ENCODE results near the gene ATP6V1C2. TPM values are rescaled to one million over a fixed set of nuclear protein-coding genes. Genes with fewer than 3 reads are reported as not detected.
"Not testable (repeated sequence)": the region's sequence is repeated elsewhere in the genome, so short reads cannot be mapped to it uniquely, and the experiment has no call there.

The ATP6V1C2 gene
- total and polyA plus RNA-seq, 3 donors from 2014 or later, result 3.6 to 6.2 (median 5.9) TPM

DNA sequence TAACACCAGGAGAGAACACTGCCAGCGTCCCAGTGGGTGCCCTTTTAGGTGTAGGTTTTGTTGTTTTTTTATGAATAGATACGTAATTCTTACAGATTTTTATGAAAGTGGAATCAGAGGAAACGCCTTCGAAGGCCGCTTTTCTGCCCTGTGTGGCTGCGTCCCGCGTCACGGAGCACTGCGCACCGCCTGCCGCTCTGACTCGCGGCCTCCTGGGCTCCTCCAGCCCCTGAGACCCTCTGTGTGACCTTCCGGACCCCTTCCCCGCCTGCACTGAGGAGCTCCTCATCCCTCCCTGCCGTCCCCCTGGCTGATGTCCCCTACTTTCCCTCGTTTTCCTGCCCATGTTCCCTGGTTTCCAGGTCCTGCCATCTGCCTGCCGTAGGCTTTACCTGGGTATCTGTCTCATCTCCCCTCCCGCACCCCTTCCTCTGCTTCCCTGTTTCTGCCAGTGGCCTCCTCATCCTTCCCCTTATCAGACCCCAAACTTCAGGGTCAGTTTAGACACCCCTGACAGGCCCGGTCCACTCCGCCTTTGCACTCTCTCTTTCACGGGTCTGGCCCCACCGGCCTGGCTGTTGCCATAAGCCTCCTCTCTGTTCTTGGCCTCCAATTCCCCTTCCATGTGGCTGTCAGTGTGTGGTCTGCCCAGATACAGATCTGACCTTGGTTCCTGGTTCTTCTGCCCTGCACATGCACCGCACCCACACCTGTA lies 58.5 kb downstream of the ATP6V1C2 start:
- H3K4me1 ChIP-seq, result peaks cover 2% of the 10 kb centered on the region
- H3K36me3 ChIP-seq (ENCODE audit: low read depth, missing control alignments), result no peaks in the 10 kb centered on the region
- WGBS, 2 donors, result 89 to 97% methylated on average over 25 of the region's 25 CpGs
- H3K27ac ChIP-seq, result no peak overlapping the region
- peak; percentile 4 for DNase-seq
- H3K9me3 ChIP-seq, result no peaks in the 10 kb centered on the region
- intact Hi-C loops (cut with DNase I; ENCODE audit: low total_unique reads), result no loop called here
- no peak overlapping the region for H3K4me3 ChIP-seq
- TF ChIP-seq, protein P1, sequence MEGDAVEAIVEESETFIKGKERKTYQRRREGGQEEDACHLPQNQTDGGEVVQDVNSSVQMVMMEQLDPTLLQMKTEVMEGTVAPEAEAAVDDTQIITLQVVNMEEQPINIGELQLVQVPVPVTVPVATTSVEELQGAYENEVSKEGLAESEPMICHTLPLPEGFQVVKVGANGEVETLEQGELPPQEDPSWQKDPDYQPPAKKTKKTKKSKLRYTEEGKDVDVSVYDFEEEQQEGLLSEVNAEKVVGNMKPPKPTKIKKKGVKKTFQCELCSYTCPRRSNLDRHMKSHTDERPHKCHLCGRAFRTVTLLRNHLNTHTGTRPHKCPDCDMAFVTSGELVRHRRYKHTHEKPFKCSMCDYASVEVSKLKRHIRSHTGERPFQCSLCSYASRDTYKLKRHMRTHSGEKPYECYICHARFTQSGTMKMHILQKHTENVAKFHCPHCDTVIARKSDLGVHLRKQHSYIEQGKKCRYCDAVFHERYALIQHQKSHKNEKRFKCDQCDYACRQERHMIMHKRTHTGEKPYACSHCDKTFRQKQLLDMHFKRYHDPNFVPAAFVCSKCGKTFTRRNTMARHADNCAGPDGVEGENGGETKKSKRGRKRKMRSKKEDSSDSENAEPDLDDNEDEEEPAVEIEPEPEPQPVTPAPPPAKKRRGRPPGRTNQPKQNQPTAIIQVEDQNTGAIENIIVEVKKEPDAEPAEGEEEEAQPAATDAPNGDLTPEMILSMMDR (IDR thresholded peaks at IDR 0.05), result no peak
- TF ChIP-seq POLR2A (IDR thresholded peaks at IDR 0.05), result no peak
- no peaks in the 10 kb centered on the region for H3K27me3 ChIP-seq

DNA sequence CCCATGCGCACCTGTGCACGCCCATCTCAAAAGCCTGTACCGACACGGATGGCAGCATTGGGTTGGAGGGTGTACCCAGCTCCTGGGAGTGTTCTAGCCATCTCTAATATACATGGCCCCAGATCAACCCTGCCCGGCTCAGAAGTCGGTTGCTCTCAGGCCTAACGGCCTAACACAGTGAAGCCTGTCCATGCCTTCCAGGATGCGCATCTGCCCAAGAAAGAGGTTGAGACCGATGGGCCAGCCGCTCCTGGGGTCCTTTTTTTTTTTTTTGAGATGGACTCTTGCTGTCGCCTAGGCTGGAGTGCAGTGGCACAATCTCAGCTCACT lies 59.0 kb downstream of the ATP6V1C2 start:
- no peak for TF ChIP-seq POLR2A (IDR thresholded peaks at IDR 0.05)
- 95 to 96% methylated on average over 11 of the region's 11 CpGs for WGBS, 2 donors
- Histone ChIP-seq H3K27me3 (no peaks in the 10 kb centered on the region), H3K4me3 (no peak overlapping the region), H3K36me3 (ENCODE audit: low read depth, missing control alignments) (no peaks in the 10 kb centered on the region), H3K4me1 (no peaks in the 10 kb centered on the region), H3K27ac (no peak overlapping the region), H3K9me3 (no peaks in the 10 kb centered on the region)
- intact Hi-C loops (cut with DNase I; ENCODE audit: low total_unique reads), result no loop called here
- DNase-seq, result no peak

DNA sequence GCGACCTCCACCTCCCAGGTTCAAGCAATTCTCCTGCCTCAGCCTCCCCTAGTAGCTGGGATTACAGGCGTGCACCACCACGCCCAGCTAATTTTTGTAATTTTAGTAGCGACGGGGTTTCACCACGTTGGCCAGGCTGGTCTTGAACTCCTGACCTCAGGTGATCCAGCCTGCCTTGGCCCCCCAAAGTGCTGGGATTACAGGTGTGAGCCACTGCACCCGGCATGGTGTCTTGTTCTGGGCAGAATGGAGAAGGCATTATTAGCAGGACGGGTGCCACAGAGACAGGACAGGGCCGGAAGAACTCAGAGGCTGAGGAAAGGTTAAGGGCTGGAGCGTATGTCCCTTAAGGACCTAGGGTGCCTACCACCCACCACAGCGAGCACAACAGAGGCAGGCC lies 59.4 kb downstream of the ATP6V1C2 start:
- H3K4me3 ChIP-seq; H3K9me3 ChIP-seq; H3K36me3 ChIP-seq (ENCODE audit: low read depth, missing control alignments); DNase-seq; H3K27ac ChIP-seq; H3K27me3 ChIP-seq; H3K4me1 ChIP-seq; intact Hi-C loops (cut with DNase I; ENCODE audit: low total_unique reads): not testable (repeated sequence)
- WGBS, 2 donors, result 91 to 94% methylated on average over 9 to 11 of the region's 11 CpGs

DNA sequence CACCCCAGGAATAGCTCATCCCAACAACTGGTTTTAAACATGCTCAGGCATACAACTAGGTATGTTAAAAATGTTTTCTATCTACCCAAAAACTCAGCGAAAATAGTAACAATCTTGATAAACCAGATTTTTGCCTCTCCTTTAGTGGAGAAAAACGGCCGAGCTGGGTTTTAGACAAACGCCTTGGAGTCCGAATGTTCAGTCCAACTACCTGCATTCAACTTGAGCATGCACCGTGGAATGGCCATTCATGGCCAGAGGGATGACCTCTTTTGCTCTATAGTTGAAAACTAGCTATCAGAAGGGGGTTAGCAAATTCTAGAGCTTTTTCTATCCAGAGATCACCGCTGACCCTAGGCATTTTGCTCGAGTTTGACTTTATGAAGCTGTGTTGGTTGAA lies 60.3 kb downstream of the ATP6V1C2 start:
- 87 to 98% methylated on average over 8 of the region's 8 CpGs for WGBS, 2 donors

DNA sequence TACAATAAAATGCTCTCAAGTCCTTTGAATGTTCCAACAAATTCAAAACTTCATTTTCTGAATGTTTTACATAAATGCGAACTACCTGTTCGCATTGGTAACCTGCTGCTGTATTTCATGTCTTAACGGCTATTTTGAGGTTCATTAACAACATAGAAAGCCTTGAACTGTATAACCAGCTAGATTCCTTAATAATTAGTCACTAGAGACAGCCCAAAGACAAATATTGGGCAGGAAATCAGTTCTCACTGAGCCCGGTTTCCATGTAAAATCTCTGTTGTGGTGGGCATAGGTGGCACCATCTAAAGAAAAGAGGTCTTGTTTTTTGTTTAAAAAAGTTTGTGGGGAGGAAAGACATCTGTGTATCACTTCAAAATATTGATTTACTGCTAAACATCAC lies 62.0 kb downstream of the ATP6V1C2 start:
- no peak for DNase-seq
- no peaks in the 10 kb centered on the region for H3K27me3 ChIP-seq
- H3K4me1 ChIP-seq, result no peaks in the 10 kb centered on the region
- no peak overlapping the region for H3K4me3 ChIP-seq
- WGBS, 2 donors, result 75 to 86% methylated on average over 4 of the region's 4 CpGs
- H3K27ac ChIP-seq, result no peak overlapping the region
- intact Hi-C loops (cut with DNase I; ENCODE audit: low total_unique reads), result no loop called here
- H3K9me3 ChIP-seq, result no peaks in the 10 kb centered on the region
- no peaks in the 10 kb centered on the region for H3K36me3 ChIP-seq (ENCODE audit: low read depth, missing control alignments)
- no peak for TF ChIP-seq POLR2A (IDR thresholded peaks at IDR 0.05)
- TF ChIP-seq, protein P1 (IDR thresholded peaks at IDR 0.05), result no peak

More for the DNA sequence above, 60.3 kb downstream of the ATP6V1C2 start:
- intact Hi-C loops (cut with DNase I; ENCODE audit: low total_unique reads), result no loop called here
- H3K27me3 ChIP-seq, result no peaks in the 10 kb centered on the region
- H3K36me3 ChIP-seq (ENCODE audit: low read depth, missing control alignments), result no peaks in the 10 kb centered on the region
- TF ChIP-seq, protein P1 (IDR thresholded peaks at IDR 0.05), result no peak
- DNase-seq, result peak; percentile 4
- no peaks in the 10 kb centered on the region for H3K9me3 ChIP-seq
- H3K27ac ChIP-seq, result no peak overlapping the region
- no peaks in the 10 kb centered on the region for H3K4me1 ChIP-seq
- H3K4me3 ChIP-seq, result no peak overlapping the region

DNA sequence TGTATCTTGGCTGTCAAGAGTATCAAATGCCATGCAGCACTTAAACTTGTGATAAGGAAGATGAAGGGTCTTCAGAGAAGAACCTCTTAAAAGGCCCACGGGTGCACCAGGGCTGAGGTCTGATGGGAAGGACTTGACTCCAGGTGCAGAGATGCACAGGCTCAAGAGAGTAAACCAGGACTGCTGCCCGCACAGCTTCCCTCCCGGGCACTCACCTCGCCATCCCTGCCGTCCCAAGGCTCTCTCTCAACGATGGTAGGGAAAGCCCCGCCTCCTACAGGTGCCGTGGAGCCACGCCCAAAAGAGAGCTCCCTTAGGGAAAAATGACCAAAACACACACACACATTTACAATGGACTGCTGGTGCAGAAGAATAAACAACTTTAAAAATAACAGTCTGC lies 63.3 kb downstream of the ATP6V1C2 start:
- H3K36me3 ChIP-seq (ENCODE audit: low read depth, missing control alignments), result no peaks in the 10 kb centered on the region
- peak; percentile 10 for DNase-seq
- TF ChIP-seq, protein P1 (IDR thresholded peaks at IDR 0.05), result no peak
- TF ChIP-seq POLR2A (IDR thresholded peaks at IDR 0.05), result no peak
- intact Hi-C loops (cut with DNase I; ENCODE audit: low total_unique reads), result no loop called here
- H3K4me1 ChIP-seq, result no peaks in the 10 kb centered on the region
- 88 to 95% methylated on average over 9 of the region's 9 CpGs for WGBS, 2 donors
- no peak overlapping the region for H3K4me3 ChIP-seq
- no peaks in the 10 kb centered on the region for H3K27me3 ChIP-seq
- H3K9me3 ChIP-seq, result no peaks in the 10 kb centered on the region
- H3K27ac ChIP-seq, result no peak overlapping the region
